ENCODE results near the gene SCAF4.

DNA sequence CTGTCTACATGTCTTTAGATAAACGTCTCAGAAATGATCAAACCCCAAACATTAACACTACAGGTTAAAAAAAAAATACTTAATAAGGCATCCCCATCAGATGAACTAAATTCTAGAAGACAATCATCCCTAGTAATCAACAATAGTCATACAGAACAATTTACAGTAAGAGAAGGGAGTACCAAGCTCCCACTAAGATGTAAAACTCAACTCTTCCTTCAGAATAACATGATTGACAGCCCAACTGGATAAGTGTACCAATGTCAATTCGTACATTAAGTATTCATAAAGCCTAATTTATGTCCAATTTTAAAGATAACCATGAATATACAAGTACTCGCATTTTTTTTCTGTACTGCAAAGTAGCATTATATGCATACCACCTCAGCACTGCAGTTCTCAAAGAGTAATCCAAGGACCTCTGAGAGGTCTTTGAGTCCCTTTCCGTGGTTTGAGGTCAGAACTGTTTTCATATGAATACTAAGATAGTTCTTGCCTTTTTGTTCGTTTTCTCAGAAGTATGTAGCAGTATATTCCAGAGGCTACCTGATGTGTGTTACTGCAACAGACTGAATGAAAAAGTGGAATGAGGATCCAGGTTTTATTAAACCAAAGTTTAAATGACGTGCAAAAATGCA lies 6.6 kb downstream of the SCAF4 start:
- TF ChIP-seq, protein P1, sequence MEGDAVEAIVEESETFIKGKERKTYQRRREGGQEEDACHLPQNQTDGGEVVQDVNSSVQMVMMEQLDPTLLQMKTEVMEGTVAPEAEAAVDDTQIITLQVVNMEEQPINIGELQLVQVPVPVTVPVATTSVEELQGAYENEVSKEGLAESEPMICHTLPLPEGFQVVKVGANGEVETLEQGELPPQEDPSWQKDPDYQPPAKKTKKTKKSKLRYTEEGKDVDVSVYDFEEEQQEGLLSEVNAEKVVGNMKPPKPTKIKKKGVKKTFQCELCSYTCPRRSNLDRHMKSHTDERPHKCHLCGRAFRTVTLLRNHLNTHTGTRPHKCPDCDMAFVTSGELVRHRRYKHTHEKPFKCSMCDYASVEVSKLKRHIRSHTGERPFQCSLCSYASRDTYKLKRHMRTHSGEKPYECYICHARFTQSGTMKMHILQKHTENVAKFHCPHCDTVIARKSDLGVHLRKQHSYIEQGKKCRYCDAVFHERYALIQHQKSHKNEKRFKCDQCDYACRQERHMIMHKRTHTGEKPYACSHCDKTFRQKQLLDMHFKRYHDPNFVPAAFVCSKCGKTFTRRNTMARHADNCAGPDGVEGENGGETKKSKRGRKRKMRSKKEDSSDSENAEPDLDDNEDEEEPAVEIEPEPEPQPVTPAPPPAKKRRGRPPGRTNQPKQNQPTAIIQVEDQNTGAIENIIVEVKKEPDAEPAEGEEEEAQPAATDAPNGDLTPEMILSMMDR (IDR thresholded peaks at IDR 0.05): no peak
- TF ChIP-seq POLR2A (IDR thresholded peaks at IDR 0.05): no peak
